ENCODE measurements around the gene PARVB.

- no peak for TF ChIP-seq CTCF (IDR thresholded peaks at IDR 0.05)
- TF ChIP-seq POLR2A (IDR thresholded peaks at IDR 0.05), result no peak
Observed at GRCh38 chr22:44045145-44045544, 21.0 kb downstream of the PARVB start.
